Frontal cortex (tissue), 4 donors: ENCODE data around the gene FIGN. TPM values are rescaled to one million over a fixed set of nuclear protein-coding genes. Genes with fewer than 3 reads are reported as not detected.

Experiments used
- DNase-seq, 2 donors: peaks; one replicate each; pipeline ENCODE4 v3.0.0; 2012; ENCODE audit warnings: low spot score in 2 of 2
- FAIRE-seq: peaks from 2 replicates; lab custom pipeline; 2012; peaks lifted over from hg19 to GRCh38; lab: Jason Lieb, UNC
- total RNA-seq: library from RNA; depleted of rRNA; stranded (reverse); fragments of >200 nt; gene quantifications from one replicate; pipeline ENCODE4 v1.2.3, GENCODE V29; 2014
- donor health status: control.
- donor health status: control.
- donor health status: control.

FIGN gene
- 1.2 TPM for total RNA-seq

GRCh38 chr2:163735685-163736432 lies at the start of gene FIGN:
TSS of gene FIGN (minus strand) at chr2:163736008. CDS start at chr2:163734927, 1,081 bp downstream.
- FAIRE-seq: no peak
- peak; percentile 52 to 78 for DNase-seq

GRCh38 chr2:163785162-163785561 lies 49.4 kb upstream of the FIGN start:
- no peak for DNase-seq

GRCh38 chr2:163779970-163780597 lies 44.3 kb upstream of the FIGN start:
- DNase-seq (no peak), FAIRE-seq (no peak)

More at GRCh38 chr2:163785162-163785561, 49.4 kb upstream of the FIGN start:
- no peak for FAIRE-seq

GRCh38 chr2:163778045-163778781 lies 42.4 kb upstream of the FIGN start:
- DNase-seq (no peak), FAIRE-seq (no peak)

GRCh38 chr2:163775304-163775703 lies 39.5 kb upstream of the FIGN start:
- no peak for DNase-seq
- no peak for FAIRE-seq

GRCh38 chr2:163774862-163775261 lies 39.1 kb upstream of the FIGN start:
- FAIRE-seq (no peak), DNase-seq (no peak)

GRCh38 chr2:163773276-163773675 lies 37.5 kb upstream of the FIGN start:
- FAIRE-seq (no peak), DNase-seq (no peak)

GRCh38 chr2:163771596-163771995 lies 35.8 kb upstream of the FIGN start:
- DNase-seq: no peak
- FAIRE-seq: no peak

GRCh38 chr2:163768881-163769695 lies 33.3 kb upstream of the FIGN start:
- FAIRE-seq (no peak), DNase-seq (no peak)

GRCh38 chr2:163767097-163767496 lies 31.3 kb upstream of the FIGN start:
- DNase-seq: no peak
- no peak for FAIRE-seq

- no peak for DNase-seq
- no peak for FAIRE-seq
Observed at GRCh38 chr2:163764566-163764965, 28.8 kb upstream of the FIGN start.

- DNase-seq: no peak
- FAIRE-seq: no peak
Observed at GRCh38 chr2:163759013-163759412, 23.2 kb upstream of the FIGN start.

GRCh38 chr2:163757814-163758213 lies 22.0 kb upstream of the FIGN start:
- FAIRE-seq (no peak), DNase-seq (no peak)

- DNase-seq (no peak), FAIRE-seq (no peak)
Observed at GRCh38 chr2:163756588-163756987, 20.8 kb upstream of the FIGN start.

- no peak for DNase-seq
- FAIRE-seq: no peak
Observed at GRCh38 chr2:163755366-163755765, 19.6 kb upstream of the FIGN start.

- FAIRE-seq (no peak), DNase-seq (no peak)
Observed at GRCh38 chr2:163753726-163754125, 17.9 kb upstream of the FIGN start.

GRCh38 chr2:163752267-163752666 lies 16.5 kb upstream of the FIGN start:
- FAIRE-seq: no peak
- no peak for DNase-seq

- FAIRE-seq (no peak), DNase-seq (no peak)
Observed at GRCh38 chr2:163751696-163752095, 15.9 kb upstream of the FIGN start.

GRCh38 chr2:163748420-163748819 lies 12.6 kb upstream of the FIGN start:
- FAIRE-seq (no peak), DNase-seq (no peak)

- no peak for DNase-seq
- no peak for FAIRE-seq
Observed at GRCh38 chr2:163741435-163741834, 5.6 kb upstream of the FIGN start.
